GM12878 (cell line): ENCODE measurements around the gene ROCK2.

Experiments used
- CHD1 ChIP-seq: IDR thresholded peaks from 2 replicates; pipeline ENCODE4 v1.6.1; 2012; ENCODE audit warnings: low read depth, low read length, improper control_type of control experiment
- CTCF ChIP-seq, 3 experiments: IDR thresholded peaks in 2 of 3; conservative IDR thresholded peaks in 1 of 3; 2 replicates each; pipeline ENCODE4 v1.5.1; 2011; ENCODE audit warnings: low read depth in 3 of 3, low read length in 3 of 3, mild to moderate bottlenecking in 3 of 3, control low read depth in 2 of 3, moderate library complexity in 2 of 3, inconsistent platforms in 1 of 3, mixed read lengths in 1 of 3; ENCODE audit not compliant: control insufficient read depth in 2 of 3, insufficient read depth in 1 of 3; ENCODE audit errors: extremely low read depth in 1 of 3
- EZH2 ChIP-seq: IDR thresholded peaks from 2 replicates; pipeline ENCODE4 v1.6.1; 2012; ENCODE audit warnings: low read depth, mild to moderate bottlenecking, control low read depth, inconsistent platforms, low read length, borderline replicate concordance; ENCODE audit not compliant: control insufficient read depth
- MXI1 ChIP-seq: fragments of 150-350 bp; IDR thresholded peaks from 2 replicates; pipeline ENCODE4 v1.6.1; 2011; ENCODE audit warnings: low read depth, mild to moderate bottlenecking, inconsistent platforms, low read length, improper control_type of control experiment
- NFYA ChIP-seq: IDR thresholded peaks from 2 replicates; pipeline ENCODE4 v1.6.1; 2011; ENCODE audit warnings: low read depth, mild to moderate bottlenecking, low read length, improper control_type of control experiment, borderline replicate concordance
- POLR2A ChIP-seq: IDR thresholded peaks from 2 replicates; pipeline ENCODE4 v1.6.1; 2011; ENCODE audit warnings: low read depth, mild to moderate bottlenecking, low read length
- POU2F2 ChIP-seq: IDR thresholded peaks from 3 replicates; pipeline ENCODE4 v1.6.1; 2011; ENCODE audit warnings: low read depth, mild to moderate bottlenecking, low read length, borderline replicate concordance
- RCOR1 ChIP-seq: conservative IDR thresholded peaks from 2 replicates; pipeline ENCODE4 v1.6.1; 2012; ENCODE audit warnings: low read depth, low read length, improper control_type of control experiment
- SMC3 ChIP-seq: IDR thresholded peaks from 2 replicates; pipeline ENCODE4 v1.6.1; 2011; ENCODE audit warnings: low read length, improper control_type of control experiment, borderline replicate concordance
- ZBTB11 ChIP-seq: fragments of 450-650 bp; formaldehyde crosslinking; IDR thresholded peaks from 2 replicates; pipeline ENCODE4 v1.5.0; 2022; ENCODE audit warnings: mild to moderate bottlenecking, missing genetic modification characterization
- ZNF274 ChIP-seq: IDR thresholded peaks from one replicate; pipeline ENCODE4 v1.8.0; 2011; ENCODE audit not compliant: insufficient read length, insufficient read depth
- TF ChIP-seq, protein P1 (sequence below): IDR thresholded peaks from 2 replicates; pipeline ENCODE4 v1.6.1; 2012; ENCODE audit warnings: mild to moderate bottlenecking, low read depth, low read length

- TF ChIP-seq EZH2 (no peak), MXI1 (no peak), ZBTB11 (CRISPR knock-in tag) (no peak), RCOR1 (no peak), CTCF (IDR thresholded peaks at IDR 0.05 in 2 of 3, conservative IDR thresholded peaks at IDR 0.05 in 1 of 3; ENCODE audit: control insufficient read depth in 2 of 3, extremely low read depth in 1 of 3, insufficient read depth in 1 of 3, low read depth in 3 of 3, low read length in 3 of 3) (no peak), POU2F2 (no peak), ZNF274 (no peak), CHD1 (no peak), SMC3 (no peak), NFYA (no peak), POLR2A (no peak)
- TF ChIP-seq, protein P1, sequence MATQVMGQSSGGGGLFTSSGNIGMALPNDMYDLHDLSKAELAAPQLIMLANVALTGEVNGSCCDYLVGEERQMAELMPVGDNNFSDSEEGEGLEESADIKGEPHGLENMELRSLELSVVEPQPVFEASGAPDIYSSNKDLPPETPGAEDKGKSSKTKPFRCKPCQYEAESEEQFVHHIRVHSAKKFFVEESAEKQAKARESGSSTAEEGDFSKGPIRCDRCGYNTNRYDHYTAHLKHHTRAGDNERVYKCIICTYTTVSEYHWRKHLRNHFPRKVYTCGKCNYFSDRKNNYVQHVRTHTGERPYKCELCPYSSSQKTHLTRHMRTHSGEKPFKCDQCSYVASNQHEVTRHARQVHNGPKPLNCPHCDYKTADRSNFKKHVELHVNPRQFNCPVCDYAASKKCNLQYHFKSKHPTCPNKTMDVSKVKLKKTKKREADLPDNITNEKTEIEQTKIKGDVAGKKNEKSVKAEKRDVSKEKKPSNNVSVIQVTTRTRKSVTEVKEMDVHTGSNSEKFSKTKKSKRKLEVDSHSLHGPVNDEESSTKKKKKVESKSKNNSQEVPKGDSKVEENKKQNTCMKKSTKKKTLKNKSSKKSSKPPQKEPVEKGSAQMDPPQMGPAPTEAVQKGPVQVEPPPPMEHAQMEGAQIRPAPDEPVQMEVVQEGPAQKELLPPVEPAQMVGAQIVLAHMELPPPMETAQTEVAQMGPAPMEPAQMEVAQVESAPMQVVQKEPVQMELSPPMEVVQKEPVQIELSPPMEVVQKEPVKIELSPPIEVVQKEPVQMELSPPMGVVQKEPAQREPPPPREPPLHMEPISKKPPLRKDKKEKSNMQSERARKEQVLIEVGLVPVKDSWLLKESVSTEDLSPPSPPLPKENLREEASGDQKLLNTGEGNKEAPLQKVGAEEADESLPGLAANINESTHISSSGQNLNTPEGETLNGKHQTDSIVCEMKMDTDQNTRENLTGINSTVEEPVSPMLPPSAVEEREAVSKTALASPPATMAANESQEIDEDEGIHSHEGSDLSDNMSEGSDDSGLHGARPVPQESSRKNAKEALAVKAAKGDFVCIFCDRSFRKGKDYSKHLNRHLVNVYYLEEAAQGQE = no peak
These were observed 3.0 kb upstream of the ROCK2 start for GRCh38 chr2:11347403-11347959.
